ENCODE data around the gene IPP.
A peak's percentile ranks its signal among the peaks of the same experiment; 100 is the strongest.
"Not testable (repeated sequence)": the region's sequence is repeated elsewhere in the genome, so short reads cannot be mapped to it uniquely, and the experiment has no call there.

Gene IPP

DNA sequence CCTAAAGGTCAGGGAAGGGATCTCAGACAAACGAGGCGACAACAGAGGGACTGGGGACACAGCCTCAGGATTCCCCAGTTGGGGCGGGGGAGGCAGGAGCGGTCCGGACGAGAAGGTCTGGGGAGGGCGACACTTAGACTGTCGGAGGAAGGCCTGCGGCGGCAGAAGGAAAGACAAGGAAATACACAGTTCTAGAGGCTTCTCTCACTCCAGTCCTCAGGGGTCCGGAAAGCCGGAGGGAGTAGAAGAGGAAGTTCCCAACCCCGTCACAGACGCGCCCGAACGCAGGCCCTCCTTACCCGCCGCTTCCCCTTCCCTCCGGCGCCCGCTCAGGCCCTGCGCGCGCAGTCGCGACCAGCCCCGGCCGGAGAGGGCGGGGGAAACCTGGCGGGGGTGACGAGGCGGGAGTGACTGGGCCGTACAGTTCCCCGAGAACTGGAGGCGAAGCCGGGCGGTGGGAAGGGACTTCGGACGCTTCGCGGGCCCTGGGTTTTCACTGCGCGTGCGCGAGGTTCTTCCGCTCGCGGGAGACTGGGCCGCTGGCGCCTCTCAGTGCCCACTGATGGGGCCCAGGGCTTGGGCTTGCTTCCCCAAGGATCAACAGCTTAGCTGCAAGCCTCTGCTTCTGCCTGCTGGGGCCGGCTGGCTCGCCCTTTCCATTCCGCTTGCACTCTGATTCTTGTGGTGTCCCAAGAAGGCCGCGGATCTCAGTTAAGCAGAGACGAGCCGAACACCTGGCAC, at the start of gene IPP:
TSS of gene IPP (minus strand) at position 356 of the 741 bp plus-strand sequence. CDS start 4,242 bp downstream, outside the sequence.
- DNase-seq = peak; percentile 97

DNA sequence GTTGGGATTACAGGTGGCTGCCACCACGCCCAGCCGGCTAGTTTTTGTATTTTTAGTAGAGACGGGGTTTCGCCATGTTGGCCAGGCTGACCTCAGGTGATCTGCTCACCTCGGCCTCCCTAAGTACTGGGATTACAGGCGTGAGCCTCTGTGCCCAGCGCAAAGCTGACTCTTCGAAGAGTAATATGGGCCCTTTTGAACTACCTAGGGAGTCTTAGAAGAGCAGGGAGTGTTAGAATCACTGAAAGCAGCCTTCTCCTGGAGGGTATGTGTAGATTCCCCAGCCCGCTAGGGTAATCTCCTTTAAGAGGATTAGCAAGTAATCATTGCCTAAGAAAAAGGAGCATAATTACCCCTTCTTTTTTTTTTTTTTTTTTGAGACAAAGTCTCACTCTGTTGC, 46.5 kb upstream of the IPP start:
- no peak for DNase-seq

DNA sequence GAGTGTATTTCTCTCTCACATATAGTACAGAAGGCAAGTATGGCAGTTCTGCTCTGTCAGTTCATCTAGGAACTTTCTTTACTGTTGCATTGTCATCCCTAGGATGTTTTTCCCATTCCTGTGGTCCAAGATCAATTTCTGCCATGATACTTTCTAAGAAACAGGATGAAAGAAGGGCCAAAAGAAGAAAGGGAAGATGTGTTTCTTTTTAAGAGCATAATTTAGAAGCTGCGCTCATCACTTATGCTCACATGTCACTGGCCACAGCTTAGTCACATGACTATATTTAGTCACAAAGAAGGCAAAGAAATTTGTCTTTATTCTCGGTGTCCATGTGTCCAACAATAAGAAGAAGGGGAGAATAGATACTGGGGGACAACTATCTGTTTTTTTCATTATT, 45.9 kb upstream of the IPP start:
- no peak for DNase-seq

DNA sequence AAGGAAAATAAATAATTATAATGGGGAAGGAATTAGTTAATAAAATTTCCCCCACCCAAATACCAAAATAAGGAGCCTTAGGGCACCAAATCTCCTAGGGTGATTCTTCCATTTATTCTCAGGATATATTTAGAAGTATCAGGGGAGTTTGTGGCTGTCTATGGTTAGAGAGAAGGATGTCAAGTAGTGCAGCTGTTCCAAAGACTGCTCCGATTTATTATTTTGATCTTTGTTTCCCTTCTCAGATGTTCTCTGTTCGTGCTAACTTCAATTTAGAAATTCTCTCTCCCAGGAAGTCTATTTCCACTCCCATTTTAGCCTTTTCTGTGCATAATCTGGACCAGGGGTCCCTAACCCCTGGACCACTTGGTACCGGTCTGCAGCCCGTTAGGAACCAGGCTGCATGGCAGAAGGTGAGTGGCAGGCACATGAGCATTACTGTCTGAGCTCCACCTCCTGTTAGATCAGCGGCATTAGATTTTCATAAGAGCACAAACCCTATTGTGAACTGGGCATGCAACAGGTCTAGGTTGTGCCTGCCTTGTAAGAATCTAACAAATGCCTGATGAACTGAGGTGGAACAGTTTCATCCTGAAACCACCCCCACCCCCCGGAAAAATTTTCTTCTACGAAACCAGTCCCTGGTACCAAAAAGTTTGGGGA, 43.6 kb upstream of the IPP start:
- no peak for DNase-seq

DNA sequence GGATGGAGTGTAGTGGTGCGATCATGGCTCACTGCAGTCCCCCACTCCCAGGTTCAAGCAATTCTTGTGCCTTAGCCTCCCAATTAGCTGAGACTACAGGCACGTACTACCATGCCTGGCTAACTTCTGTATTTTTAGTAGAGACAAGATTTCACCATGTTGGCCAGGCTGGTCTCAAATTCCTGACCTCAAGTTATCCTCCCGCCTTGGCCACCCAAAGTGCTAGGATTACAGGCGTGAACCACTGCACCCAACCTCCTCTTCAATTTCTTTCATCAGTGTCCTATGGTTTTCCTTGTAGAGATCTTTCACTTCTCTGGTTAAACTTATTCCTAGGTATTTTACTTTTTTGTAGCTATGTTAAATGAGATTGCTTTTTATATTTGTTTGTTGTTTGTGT, 42.3 kb upstream of the IPP start:
- DNase-seq = no peak

DNA sequence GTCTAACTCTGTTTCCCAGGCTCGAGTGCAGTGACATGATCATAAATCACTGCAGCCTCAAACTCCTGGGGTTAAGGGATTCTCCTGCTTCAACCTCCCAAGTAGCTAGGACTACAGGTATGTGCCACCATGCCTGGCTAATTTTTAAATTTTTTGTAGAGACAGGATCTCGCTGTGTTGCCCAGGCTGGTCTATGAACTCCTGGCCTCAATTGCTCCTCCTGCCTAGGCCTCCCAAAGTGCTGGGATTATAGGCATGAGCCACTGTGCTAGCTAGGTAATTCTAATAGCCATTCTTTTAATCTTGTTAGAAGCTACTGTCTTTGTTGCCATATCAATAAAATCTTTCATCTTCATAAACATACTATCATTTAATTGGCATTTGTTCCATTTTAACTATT, 39.1 kb upstream of the IPP start:
- no peak for DNase-seq

DNA sequence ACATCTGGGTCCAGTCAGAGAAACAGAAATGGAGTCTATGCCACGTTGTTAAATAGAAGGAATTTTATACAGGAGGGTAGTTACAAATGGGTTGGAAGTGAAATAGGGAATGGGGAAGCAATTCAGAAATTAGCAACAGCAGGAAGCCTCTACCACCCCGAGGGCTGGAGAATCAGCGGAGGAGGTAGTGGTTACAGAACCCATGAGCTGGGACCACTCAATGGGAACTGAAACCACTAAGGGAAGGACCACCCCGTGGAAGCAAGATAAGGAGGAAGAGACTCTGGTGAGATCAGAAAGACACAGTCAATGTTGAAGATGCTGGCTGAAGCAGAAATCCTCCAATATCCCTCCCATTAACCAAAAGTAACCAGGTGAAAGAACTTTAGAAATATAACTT, 37.5 kb upstream of the IPP start:
- DNase-seq = no peak

DNA sequence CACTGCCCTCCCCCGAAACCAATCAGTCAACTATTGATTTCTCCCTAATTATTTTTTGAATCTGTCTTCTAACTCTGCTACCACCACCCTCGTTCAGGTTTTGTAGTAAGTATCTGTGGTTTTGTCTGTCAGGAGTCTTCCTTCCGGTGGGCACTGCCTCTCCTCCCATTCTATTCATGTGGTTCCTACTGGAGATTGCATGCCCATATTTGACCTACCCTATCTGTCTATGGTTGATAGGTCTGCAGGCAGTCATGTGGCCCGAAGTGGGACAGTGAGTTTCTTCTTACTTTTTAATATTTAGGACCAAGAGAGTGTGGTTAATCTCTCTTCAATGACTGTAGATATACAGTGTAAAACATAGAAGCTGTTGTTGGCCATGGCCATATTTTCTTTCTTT, 35.1 kb upstream of the IPP start:
- DNase-seq = no peak

DNA sequence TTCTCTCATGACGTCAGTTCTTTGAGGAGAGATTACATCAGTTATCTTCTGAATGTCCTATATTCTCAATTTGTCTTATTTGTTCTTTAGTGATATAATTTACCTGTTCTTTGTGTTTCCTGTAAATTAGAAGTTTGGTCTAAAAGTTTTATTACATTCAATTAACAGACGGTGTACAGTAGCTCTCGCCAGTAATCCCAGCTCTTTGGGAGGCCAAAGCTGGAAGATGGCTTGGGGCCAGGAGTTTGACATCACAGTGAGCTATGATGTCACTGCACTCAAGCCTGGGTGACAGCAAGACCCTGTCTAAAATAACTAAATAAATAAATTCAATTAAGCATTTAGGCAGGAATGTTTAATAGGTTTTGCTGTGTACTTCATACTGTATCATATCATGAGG, 25.3 kb upstream of the IPP start:
- DNase-seq = no peak

DNA sequence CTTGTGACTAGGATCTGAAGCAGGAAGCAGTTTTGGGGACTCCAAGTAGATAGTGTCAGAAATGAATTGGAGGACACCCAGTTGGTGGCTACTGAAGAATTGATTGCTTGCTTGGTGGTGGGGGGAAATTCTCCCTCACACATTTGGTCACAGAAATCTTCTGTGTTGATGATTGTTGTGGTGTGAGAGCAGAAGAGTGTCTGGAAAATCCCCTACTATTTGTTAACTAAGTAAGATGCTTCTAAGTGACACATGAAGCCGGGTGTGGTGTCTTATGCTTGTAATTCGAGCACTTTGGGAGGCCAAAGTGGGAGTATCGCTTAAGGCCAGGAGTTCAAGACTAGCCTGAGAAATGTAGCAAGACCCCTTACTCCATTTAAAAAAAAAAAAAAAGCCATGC, 22.5 kb upstream of the IPP start:
- no peak for DNase-seq

DNA sequence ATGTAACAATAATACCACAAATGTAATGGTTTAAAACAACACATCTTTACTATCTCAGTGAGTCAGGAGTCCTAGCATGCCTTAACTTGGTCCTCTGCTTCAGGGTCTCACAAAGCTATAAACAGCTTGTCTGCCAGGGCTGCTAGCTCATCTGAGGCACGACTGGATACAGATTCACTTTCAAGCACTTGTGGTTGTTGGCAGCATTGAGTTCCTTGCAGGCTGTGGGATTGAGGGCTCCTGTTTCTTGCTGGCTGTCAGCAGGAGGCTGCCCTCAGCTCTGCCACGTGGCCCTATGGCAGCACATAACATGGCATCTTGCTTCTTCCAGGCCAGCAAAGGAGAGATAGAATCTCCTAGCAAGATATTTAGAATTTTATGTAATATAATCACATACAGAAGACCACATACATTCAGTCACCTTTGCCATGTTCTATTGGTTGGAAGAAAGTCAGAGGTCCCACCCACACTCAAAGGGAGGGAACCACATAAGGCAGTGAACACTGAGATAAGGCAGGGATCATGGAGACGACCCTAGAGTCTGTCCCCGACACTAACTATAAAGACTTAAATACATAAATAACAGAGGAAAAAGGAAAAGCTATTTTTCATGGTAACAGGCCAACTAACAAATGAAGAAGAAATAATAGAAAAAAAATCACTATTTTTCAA, 18.9 kb upstream of the IPP start:
- DNase-seq = no peak

DNA sequence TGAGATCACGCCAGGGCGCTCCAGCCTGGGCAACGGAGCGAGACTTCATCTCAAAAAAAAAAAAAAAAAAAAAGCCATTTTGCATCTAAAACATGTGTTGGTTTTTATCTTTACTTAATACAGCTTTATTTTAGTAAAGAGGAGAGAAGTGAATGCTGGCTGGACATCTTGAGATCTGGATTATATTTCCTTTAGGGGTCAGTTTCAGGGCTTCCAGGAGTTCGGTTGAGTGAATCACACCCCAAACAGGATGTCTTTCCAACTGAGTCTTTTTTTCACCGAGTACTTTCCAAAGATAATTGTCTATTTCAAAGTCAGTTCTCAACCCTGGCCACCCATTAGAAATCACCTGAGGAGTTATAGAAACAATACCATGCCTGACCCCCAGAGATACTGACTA, 16.6 kb upstream of the IPP start:
- no peak for DNase-seq

DNA sequence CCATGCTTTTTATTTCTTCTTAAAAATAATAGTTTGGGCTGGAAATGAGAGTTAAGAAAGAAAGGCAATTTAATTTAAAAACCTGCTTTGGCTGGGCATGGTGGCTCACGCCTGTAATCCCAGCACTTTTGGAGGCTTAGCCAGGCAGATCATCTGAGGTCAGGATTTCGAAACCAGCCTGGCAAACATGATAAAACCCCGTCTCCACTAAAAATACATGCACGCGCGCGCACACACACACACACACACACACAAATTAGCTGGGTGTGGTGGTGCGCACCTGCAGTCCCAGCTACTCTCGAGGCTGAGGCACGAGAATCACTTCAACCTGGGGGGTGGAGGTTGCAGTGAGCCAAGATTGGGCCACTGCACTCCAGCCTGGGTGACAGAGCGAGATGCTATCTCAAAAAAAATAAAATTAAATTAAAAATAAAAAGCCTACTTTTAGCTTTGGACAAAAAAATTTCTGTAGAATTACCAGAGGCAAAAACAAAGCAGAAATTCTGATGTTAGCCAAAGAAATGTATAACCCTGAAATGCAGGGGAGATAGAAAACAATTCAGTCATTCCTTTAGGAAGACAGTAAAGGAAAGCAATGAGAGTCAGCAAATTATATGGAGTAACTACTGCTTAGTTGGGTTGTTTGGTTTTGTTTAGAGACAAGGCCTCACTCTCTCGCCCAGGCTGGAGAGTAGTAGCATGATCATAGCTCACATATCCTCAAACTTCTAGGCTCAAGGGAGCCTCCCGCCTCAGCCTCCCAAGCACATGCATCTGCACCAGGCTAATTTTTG, 15.7 kb upstream of the IPP start:
- no peak for DNase-seq

DNA sequence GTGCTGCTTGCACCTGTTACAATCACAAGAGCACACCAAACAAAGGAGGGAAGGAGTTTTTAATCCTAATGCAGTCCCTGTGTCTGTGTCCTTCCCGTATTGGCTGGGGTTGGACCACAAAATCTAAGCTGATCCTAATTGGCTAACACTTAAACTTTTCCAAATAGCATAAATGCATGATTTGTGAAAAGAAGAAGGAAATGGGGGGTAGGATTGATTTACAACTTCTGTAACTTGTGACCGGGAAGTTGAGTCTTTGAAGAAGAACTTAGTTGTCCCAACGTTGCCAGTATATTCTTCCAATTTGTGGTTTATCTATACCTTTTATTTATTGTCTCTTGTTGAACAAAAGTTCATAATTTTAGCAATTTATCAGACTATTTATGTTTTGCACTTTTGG, 11.8 kb upstream of the IPP start:
- no peak for DNase-seq

DNA sequence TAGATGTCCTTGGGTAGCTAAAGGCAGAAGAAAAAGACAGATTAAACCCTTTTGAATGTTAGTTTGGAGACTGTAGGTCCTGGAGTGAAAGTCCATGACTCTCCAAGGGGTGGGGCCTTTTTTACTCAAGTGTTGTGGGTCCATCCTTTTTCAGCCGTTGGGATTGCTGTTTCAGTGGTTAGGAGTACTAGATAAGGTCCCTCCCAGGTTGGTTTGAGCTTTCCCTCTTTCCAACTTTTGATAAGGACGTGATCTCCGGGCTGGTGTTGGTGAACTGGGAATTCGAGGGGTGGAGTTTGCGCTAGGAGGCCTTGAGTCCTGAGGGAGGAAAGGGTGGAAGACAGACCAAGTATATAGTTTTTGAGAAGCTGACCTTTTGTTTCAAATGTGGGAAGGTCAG, 5.2 kb upstream of the IPP start:
- DNase-seq = no peak

DNA sequence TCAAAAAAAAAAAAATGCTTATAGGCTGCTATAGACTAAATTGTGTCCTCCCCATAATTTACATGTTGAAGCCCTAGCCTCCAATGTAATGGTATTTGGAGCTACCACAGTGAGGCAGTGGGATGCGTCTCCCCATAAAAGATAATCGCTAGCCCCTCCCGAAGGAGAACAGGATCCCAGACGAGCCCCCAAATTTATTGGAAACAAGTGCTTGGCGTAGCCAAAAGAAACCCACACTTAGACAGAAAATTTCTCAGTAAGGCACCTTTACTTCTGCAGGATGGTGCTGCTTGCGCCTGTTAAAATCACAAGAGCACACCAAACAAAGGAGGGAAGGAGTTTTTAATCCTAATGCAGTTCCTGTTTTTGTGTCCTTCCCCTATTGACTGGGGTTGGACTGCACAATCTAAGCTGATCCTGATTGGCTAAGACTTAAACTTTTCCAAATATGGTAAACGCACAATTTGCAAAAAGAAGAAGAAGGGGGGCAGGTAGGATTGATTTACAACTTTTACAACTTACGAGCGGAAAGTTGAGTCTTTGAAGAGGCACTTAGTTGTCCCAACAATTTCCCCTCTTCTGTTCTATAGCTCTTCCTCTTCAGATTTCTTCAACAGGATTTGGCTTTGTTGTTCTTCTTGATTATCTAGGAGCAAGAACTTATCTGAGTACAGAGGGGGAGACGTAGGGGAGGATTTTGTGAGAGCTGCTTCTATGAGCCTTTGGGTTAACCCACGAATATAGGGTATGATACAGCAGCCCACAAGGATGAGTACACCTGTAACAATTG, 3.0 kb upstream of the IPP start:
- no peak for DNase-seq

DNA sequence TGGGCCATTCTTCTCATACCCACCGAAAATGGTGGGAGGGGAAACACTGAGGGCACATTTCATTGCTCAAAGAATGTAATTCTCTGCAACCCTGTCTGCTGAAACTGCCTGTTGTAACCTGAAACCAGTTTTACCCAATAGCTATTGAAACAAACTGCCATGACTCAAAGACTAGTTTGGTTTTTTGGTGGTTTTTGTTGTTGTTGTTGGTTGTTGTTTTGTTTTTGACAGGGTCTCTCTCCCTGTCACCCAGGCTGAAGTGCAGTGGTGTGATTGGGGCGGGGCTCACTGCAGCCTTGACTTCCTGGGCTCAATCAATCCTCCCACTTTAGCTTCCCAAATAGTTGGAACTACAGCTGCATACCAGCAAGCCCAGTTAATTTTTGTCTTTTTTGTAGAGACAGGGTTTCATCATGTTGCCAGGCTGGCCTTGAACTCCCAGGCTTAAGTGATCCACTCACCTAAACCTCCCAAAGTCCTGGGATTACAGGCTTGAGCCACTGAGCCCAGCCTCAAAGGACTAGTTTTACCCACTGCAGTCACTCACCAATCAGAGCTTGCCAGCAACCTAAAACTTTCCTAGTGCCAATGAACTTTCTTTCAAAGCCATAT, 2.1 kb upstream of the IPP start:
- DNase-seq = no peak

DNA sequence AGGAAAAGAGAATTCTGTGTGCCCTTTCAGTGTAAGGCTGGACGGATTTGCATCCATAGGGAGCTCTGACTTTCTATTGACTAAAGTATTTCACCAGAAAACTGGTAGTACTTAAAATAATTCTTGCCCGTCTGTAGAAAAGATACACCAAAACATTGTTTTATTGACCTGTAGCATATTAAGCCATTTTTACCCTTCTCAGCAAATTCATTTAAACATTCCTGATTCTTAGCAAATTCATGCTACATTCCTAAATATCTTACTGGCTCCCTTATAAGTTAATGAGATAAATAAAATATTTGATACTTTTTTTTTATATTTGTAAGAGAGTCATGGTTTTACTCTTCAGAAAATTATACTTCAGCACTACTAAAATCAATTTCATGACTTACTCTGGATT, 1.6 kb upstream of the IPP start:
- no peak for DNase-seq

DNA sequence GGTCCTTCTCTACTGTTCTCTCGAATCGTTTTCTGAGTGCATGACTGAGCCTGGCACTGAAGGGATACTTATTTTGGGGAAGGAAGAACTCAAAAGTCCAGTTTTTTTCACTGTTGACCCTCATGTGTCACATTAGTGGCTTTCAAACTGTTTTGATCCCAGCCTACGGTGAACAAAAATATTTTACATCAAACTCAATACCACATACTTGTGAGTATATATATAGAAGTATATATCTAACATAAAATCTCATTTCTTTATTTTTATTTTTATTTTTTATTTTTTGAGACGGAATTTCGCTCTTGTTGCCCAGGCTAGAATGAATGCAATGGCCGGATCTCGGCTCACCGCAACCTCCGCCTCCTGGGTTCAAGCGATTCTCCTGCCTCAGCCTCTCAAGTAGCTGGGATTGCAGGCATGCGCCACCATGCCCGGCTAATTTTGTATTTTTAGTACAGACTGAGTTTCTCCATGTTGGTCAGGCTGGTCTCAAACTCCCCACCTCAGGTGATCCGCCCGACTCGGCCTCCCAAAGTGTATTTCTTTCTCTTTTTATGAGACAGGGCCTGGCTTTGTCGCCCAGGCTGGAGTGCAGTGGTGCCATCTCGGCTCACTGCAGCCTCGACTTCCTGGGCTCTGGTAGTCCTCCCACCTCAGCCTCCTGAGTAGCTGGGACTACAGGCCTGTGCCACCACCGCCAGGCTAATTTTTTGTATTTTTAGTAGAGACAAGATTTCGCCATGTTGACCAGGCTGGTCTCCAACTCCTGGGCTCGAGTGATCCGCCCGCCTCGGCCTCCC, 786 bp upstream of the IPP start:
- DNase-seq = not testable (repeated sequence)

DNA sequence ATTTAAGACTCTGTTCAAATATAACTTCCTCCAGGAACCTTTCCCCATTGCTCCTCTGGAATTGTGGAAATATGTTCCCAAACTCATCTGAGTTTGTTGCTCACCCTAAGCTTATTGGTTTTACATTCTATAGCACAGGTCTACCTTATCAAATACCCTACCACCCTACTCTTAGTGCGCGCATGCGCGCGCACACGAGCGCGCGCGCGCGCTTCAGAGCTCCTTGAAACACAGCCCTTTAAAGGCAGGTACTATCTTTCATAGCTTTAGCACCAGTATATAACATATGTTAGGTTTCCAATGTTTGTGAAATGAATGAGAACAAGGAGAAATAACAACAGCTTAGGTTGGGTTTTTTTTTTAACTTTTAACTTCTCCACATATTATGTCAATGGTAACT, 3.5 kb downstream of the IPP start:
- DNase-seq = no peak

DNA sequence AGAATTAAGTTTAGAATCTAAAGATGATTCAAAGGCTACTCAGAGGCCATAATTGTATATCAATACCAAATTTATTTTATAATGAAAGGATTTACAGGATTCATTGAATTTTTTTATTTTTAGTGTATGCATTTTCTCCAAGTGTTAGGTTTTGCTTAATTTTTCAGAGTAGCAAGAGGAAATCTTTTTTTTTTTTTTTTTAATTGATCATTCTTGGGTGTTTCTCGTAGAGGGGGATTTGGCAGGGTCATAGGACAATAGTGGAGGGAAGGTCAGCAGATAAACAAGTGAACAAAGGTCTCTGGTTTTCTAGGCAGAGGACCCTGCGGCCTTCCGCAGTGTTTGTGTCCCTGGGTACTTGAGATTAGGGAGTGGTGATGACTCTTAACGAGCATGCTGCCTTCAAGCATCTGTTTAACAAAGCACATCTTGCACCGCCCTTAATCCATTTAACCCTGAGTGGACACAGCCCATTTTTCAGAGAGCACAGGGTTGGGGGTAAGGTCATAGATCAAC, 10.8 kb downstream of the IPP start:
- DNase-seq = not testable (repeated sequence)
